Muscle layer of colon (tissue), 2 donors: Measurements from ENCODE around the gene GLIPR2.
"Not testable (repeated sequence)": the region's sequence is repeated elsewhere in the genome, so short reads cannot be mapped to it uniquely, and the experiment has no call there.

Experiments used
- H3K27ac ChIP-seq: one replicate; pipeline ENCODE4 v1.7.0; 2013; ENCODE audit warnings: low read depth, mild to moderate bottlenecking, low read length, moderate library complexity
- H3K27me3 ChIP-seq, 2 donors: one replicate each; pipeline ENCODE4 v1.7.0; 2013; ENCODE audit warnings: low read length in 2 of 2, mild to moderate bottlenecking in 2 of 2; ENCODE audit not compliant: insufficient read depth in 2 of 2, control insufficient read depth in 1 of 2
- H3K36me3 ChIP-seq: one replicate; pipeline ENCODE4 v1.7.0; 2013; ENCODE audit warnings: mild to moderate bottlenecking, low read length; ENCODE audit not compliant: insufficient read depth
- H3K4me1 ChIP-seq: one replicate; pipeline ENCODE4 v1.7.0; 2013; ENCODE audit warnings: mild to moderate bottlenecking, low read length; ENCODE audit not compliant: insufficient read depth
- H3K4me3 ChIP-seq, 2 donors: one replicate each; pipeline ENCODE4 v1.7.0; 2013; ENCODE audit warnings: low read length in 2 of 2, low read depth in 1 of 2, mild to moderate bottlenecking in 1 of 2, moderate library complexity in 1 of 2
- H3K9ac ChIP-seq: one replicate; pipeline ENCODE4 v1.7.0; 2013; ENCODE audit warnings: low read length
- H3K9me3 ChIP-seq: one replicate; pipeline ENCODE4 v1.7.0; 2013; ENCODE audit warnings: mild to moderate bottlenecking, low read length
- donor health status: abdominal sarcoma.
- donor health status: Adenocarcinoma of cecum.

The GLIPR2 gene

GRCh38 chr9:36166168-36166927, 29.8 kb downstream of the GLIPR2 start:
- Histone ChIP-seq H3K36me3 (no peaks in the 10 kb centered on the region), H3K9ac (no peak overlapping the region), H3K27me3 (no peaks in the 10 kb centered on the region), H3K4me1 (peaks cover 28% of the 10 kb centered on the region), H3K4me3 (peak overlapping the region; percentile 82 to 83), H3K9me3 (no peaks in the 10 kb centered on the region), H3K27ac (peak overlapping the region; percentile 73)

- Histone ChIP-seq H3K4me1 (peaks cover 14% of the 10 kb centered on the region), H3K4me3 (no peak within 1 kb of the TSS), H3K27ac (no peak within 1 kb of the TSS), H3K9ac (no peak within 1 kb of the TSS), H3K36me3 (no peaks in the 10 kb centered on the region), H3K9me3 (no peaks in the 10 kb centered on the region), H3K27me3 (no peaks in the 10 kb centered on the region)
Measured at GRCh38 chr9:36169166-36169565, 32.6 kb downstream of the GLIPR2 start, which contains the start of gene CCIN. Gene CCIN, plus strand, starts transcription at chr9:36169388. Its CDS starts 115 bp downstream, at chr9:36169503.

GRCh38 chr9:36169708-36170107, 33.2 kb downstream of the GLIPR2 start:
- Histone ChIP-seq H3K36me3 (no peaks in the 10 kb centered on the region), H3K4me3 (no peak overlapping the region), H3K9ac (no peak overlapping the region), H3K27ac (no peak overlapping the region), H3K4me1 (peaks cover 9% of the 10 kb centered on the region), H3K9me3 (no peaks in the 10 kb centered on the region), H3K27me3 (no peaks in the 10 kb centered on the region)

GRCh38 chr9:36170531-36170930, 34.0 kb downstream of the GLIPR2 start:
- Histone ChIP-seq H3K36me3 (no peaks in the 10 kb centered on the region), H3K4me1 (peaks cover under 1% of the 10 kb centered on the region), H3K9me3 (no peaks in the 10 kb centered on the region), H3K9ac (no peak overlapping the region), H3K27ac (no peak overlapping the region), H3K4me3 (no peak overlapping the region), H3K27me3 (no peaks in the 10 kb centered on the region)

GRCh38 chr9:36173861-36174260, 37.3 kb downstream of the GLIPR2 start:
- Histone ChIP-seq H3K9me3 (no peaks in the 10 kb centered on the region), H3K27ac (no peak overlapping the region), H3K4me1 (no peaks in the 10 kb centered on the region), H3K4me3 (no peak overlapping the region), H3K9ac (no peak overlapping the region), H3K36me3 (no peaks in the 10 kb centered on the region), H3K27me3 (no peaks in the 10 kb centered on the region)

- no peak overlapping the region for H3K4me3 ChIP-seq
- H3K4me1 ChIP-seq: no peaks in the 10 kb centered on the region
- no peaks in the 10 kb centered on the region for H3K36me3 ChIP-seq
- H3K27ac ChIP-seq: no peak overlapping the region
- H3K9ac ChIP-seq: no peak overlapping the region
- no peaks in the 10 kb centered on the region for H3K9me3 ChIP-seq
- H3K27me3 ChIP-seq: no peaks in the 10 kb centered on the region
Measured at GRCh38 chr9:36174271-36174670, 37.7 kb downstream of the GLIPR2 start.

GRCh38 chr9:36174731-36175130, 38.2 kb downstream of the GLIPR2 start:
- Histone ChIP-seq H3K9ac (no peak overlapping the region), H3K27me3 (no peaks in the 10 kb centered on the region), H3K36me3 (no peaks in the 10 kb centered on the region), H3K4me3 (no peak overlapping the region), H3K9me3 (no peaks in the 10 kb centered on the region), H3K4me1 (no peaks in the 10 kb centered on the region), H3K27ac (no peak overlapping the region)

- not testable (repeated sequence) for H3K4me1 ChIP-seq, H3K27me3 ChIP-seq, H3K4me3 ChIP-seq, H3K9ac ChIP-seq, H3K9me3 ChIP-seq, H3K27ac ChIP-seq, H3K36me3 ChIP-seq
Measured at GRCh38 chr9:36175209-36175608, 38.7 kb downstream of the GLIPR2 start.

GRCh38 chr9:36176496-36176895, 40.0 kb downstream of the GLIPR2 start:
- H3K9me3 ChIP-seq, H3K4me1 ChIP-seq, H3K27ac ChIP-seq, H3K27me3 ChIP-seq, H3K4me3 ChIP-seq, H3K36me3 ChIP-seq, H3K9ac ChIP-seq: not testable (repeated sequence)

GRCh38 chr9:36177571-36177970, 41.0 kb downstream of the GLIPR2 start:
- Histone ChIP-seq H3K4me3 (no peak overlapping the region), H3K27ac (no peak overlapping the region), H3K4me1 (no peaks in the 10 kb centered on the region), H3K9me3 (no peaks in the 10 kb centered on the region), H3K36me3 (no peaks in the 10 kb centered on the region), H3K27me3 (no peaks in the 10 kb centered on the region), H3K9ac (no peak overlapping the region)

- not testable (repeated sequence) for H3K27me3 ChIP-seq, H3K4me1 ChIP-seq, H3K36me3 ChIP-seq, H3K4me3 ChIP-seq, H3K27ac ChIP-seq, H3K9ac ChIP-seq, H3K9me3 ChIP-seq
Measured at GRCh38 chr9:36180243-36180642, 43.7 kb downstream of the GLIPR2 start.

GRCh38 chr9:36187414-36187813, 50.9 kb downstream of the GLIPR2 start:
- Histone ChIP-seq H3K27ac (no peak overlapping the region), H3K4me3 (no peak overlapping the region), H3K36me3 (no peaks in the 10 kb centered on the region), H3K9me3 (no peaks in the 10 kb centered on the region), H3K9ac (no peak overlapping the region), H3K27me3 (no peaks in the 10 kb centered on the region), H3K4me1 (peaks cover 11% of the 10 kb centered on the region)
